ENCODE data around the gene MACROD2. TPM values are rescaled to one million over a fixed set of nuclear protein-coding genes. Genes with fewer than 3 reads are reported as not detected.

Gene MACROD2
- polyA plus RNA-seq, 1 donor (not counting 4 experiments of a cell fraction or from before 2014, with no cell fraction given), result 0.71 TPM

- dilution Hi-C loops (cut with MboI; ENCODE audit: extremely low pct_ligation_motif_present, low sequenced_read_pairs), result no loop called here
- Histone ChIP-seq H3K4me3 (ENCODE audit: control insufficient read depth in 2 of 3, extremely low read depth in 1 of 3, insufficient read depth in 2 of 3, low read depth in 1 of 3, low read length in 3 of 3) (no peak overlapping the region), H3K4me1 (ENCODE audit: control insufficient read depth, extremely low read depth, insufficient read depth, low read length) (no peaks in the 10 kb centered on the region), H3K9me3 (ENCODE audit: control insufficient read depth, low read depth, low read length) (peaks cover 8% of the 10 kb centered on the region), H3K9me1 (ENCODE audit: control insufficient read depth, extremely low read depth, insufficient read depth, low read length) (no peaks in the 10 kb centered on the region), H3K9ac (ENCODE audit: control insufficient read depth, extremely low read depth, insufficient read depth, low read length) (no peak overlapping the region), H2AFZ (ENCODE audit: control insufficient read depth, low read length) (no peak overlapping the region), H3K79me2 (ENCODE audit: control insufficient read depth, insufficient read depth, low read length) (no peaks in the 10 kb centered on the region), H3K27ac (ENCODE audit: control insufficient read depth, insufficient read depth, low read length) (no peak overlapping the region), H3K27me3 (ENCODE audit: control insufficient read depth, extremely low read depth, insufficient read depth, low read length) (no peaks in the 10 kb centered on the region), H3K4me2 (ENCODE audit: control insufficient read depth, extremely low read depth, insufficient read depth, low read depth, low read length) (no peak overlapping the region), H3K36me3 (ENCODE audit: control insufficient read depth in 2 of 2, extremely low read depth in 1 of 2, insufficient read depth in 2 of 2, low read length in 2 of 2) (no peaks in the 10 kb centered on the region), H4K20me1 (ENCODE audit: control insufficient read depth, extremely low read depth, insufficient read depth, low read length) (no peaks in the 10 kb centered on the region)
- DNase-seq (ENCODE audit: low read depth, low spot score), result no peak
- TF ChIP-seq EZH2 (IDR thresholded peaks at IDR 0.05; ENCODE audit: low read length) (no peak), CTCF (optimal IDR thresholded peaks at IDR 0.05 in 1 of 3, IDR thresholded peaks at IDR 0.05 in 1 of 3, conservative IDR thresholded peaks at IDR 0.05 in 1 of 3; ENCODE audit: extremely low read depth in 1 of 3, insufficient read depth in 2 of 3, low read length in 3 of 3) (no peak)
- no peak for FAIRE-seq
Observed at GRCh38 chr20:15556869-15557268, 1561.6 kb downstream of the MACROD2 start.

GRCh38 chr20:15561070-15561569 lies 1565.8 kb downstream of the MACROD2 start:
- H3K4me2 ChIP-seq (ENCODE audit: control insufficient read depth, extremely low read depth, insufficient read depth, low read depth, low read length), result no peak overlapping the region
- H3K9ac ChIP-seq (ENCODE audit: control insufficient read depth, extremely low read depth, insufficient read depth, low read length), result no peak overlapping the region
- no peaks in the 10 kb centered on the region for H3K9me3 ChIP-seq (ENCODE audit: control insufficient read depth, low read depth, low read length)
- no peaks in the 10 kb centered on the region for H3K9me1 ChIP-seq (ENCODE audit: control insufficient read depth, extremely low read depth, insufficient read depth, low read length)
- FAIRE-seq (no peak), DNase-seq (ENCODE audit: low read depth, low spot score) (no peak)
- dilution Hi-C loops (cut with MboI; ENCODE audit: extremely low pct_ligation_motif_present, low sequenced_read_pairs), result no loop called here
- TF ChIP-seq EZH2 (IDR thresholded peaks at IDR 0.05; ENCODE audit: low read length) (no peak), CTCF (optimal IDR thresholded peaks at IDR 0.05 in 1 of 3, IDR thresholded peaks at IDR 0.05 in 1 of 3, conservative IDR thresholded peaks at IDR 0.05 in 1 of 3; ENCODE audit: extremely low read depth in 1 of 3, insufficient read depth in 2 of 3, low read length in 3 of 3) (no peak)
- H3K79me2 ChIP-seq (ENCODE audit: control insufficient read depth, insufficient read depth, low read length), result no peaks in the 10 kb centered on the region
- no peaks in the 10 kb centered on the region for H3K36me3 ChIP-seq (ENCODE audit: control insufficient read depth in 2 of 2, extremely low read depth in 1 of 2, insufficient read depth in 2 of 2, low read length in 2 of 2)
- H3K27me3 ChIP-seq (ENCODE audit: control insufficient read depth, extremely low read depth, insufficient read depth, low read length), result no peaks in the 10 kb centered on the region
- H4K20me1 ChIP-seq (ENCODE audit: control insufficient read depth, extremely low read depth, insufficient read depth, low read length), result no peaks in the 10 kb centered on the region
- no peak overlapping the region for H2AFZ ChIP-seq (ENCODE audit: control insufficient read depth, low read length)
- no peak overlapping the region for H3K27ac ChIP-seq (ENCODE audit: control insufficient read depth, insufficient read depth, low read length)
- no peaks in the 10 kb centered on the region for H3K4me1 ChIP-seq (ENCODE audit: control insufficient read depth, extremely low read depth, insufficient read depth, low read length)
- H3K4me3 ChIP-seq (ENCODE audit: control insufficient read depth in 2 of 3, extremely low read depth in 1 of 3, insufficient read depth in 2 of 3, low read depth in 1 of 3, low read length in 3 of 3), result no peak overlapping the region
